Mononuclear cell (primary cell): ENCODE results near the gene ILDR2. TPM values are rescaled to one million over a fixed set of nuclear protein-coding genes. Genes with fewer than 3 reads are reported as not detected.

Experiments
- H3K27me3 ChIP-seq: 2 replicates; pipeline ENCODE4 v1.6.0; 2011; ENCODE audit warnings: low read length, control low read depth; ENCODE audit not compliant: insufficient read depth
- H3K4me1 ChIP-seq: 2 replicates; pipeline ENCODE4 v1.5.1; 2011; ENCODE audit warnings: mild to moderate bottlenecking, low read length, control low read depth; ENCODE audit not compliant: insufficient read depth
- H3K4me3 ChIP-seq: 2 replicates; pipeline ENCODE4 v1.5.1; 2011; ENCODE audit warnings: mild to moderate bottlenecking, low read length, moderate library complexity
- H3K9me3 ChIP-seq: 2 replicates; pipeline ENCODE4 v1.5.1; 2011; ENCODE audit warnings: low read depth, mild to moderate bottlenecking, control low read depth, low read length
- total RNA-seq: library from RNA; depleted of rRNA; stranded (reverse); fragments of >200 nt; gene quantifications from one replicate; pipeline ENCODE4 v1.2.3, GENCODE V29; 2012

Gene ILDR2, protein sequence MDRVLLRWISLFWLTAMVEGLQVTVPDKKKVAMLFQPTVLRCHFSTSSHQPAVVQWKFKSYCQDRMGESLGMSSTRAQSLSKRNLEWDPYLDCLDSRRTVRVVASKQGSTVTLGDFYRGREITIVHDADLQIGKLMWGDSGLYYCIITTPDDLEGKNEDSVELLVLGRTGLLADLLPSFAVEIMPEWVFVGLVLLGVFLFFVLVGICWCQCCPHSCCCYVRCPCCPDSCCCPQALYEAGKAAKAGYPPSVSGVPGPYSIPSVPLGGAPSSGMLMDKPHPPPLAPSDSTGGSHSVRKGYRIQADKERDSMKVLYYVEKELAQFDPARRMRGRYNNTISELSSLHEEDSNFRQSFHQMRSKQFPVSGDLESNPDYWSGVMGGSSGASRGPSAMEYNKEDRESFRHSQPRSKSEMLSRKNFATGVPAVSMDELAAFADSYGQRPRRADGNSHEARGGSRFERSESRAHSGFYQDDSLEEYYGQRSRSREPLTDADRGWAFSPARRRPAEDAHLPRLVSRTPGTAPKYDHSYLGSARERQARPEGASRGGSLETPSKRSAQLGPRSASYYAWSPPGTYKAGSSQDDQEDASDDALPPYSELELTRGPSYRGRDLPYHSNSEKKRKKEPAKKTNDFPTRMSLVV
- 1.5 TPM for total RNA-seq

GRCh38 chr1:166975361-166976129 is at the start of gene ILDR2:
ILDR2 (minus strand) TSS chr1:166975540; CDS start chr1:166975268, 272 bp downstream.
- H3K27me3 ChIP-seq: peaks cover 38% of the 10 kb centered on the region
- peak within 1 kb of the TSS; percentile 54 for H3K4me3 ChIP-seq
- no peaks in the 10 kb centered on the region for H3K9me3 ChIP-seq
- peaks cover 11% of the 10 kb centered on the region for H3K4me1 ChIP-seq

DNA sequence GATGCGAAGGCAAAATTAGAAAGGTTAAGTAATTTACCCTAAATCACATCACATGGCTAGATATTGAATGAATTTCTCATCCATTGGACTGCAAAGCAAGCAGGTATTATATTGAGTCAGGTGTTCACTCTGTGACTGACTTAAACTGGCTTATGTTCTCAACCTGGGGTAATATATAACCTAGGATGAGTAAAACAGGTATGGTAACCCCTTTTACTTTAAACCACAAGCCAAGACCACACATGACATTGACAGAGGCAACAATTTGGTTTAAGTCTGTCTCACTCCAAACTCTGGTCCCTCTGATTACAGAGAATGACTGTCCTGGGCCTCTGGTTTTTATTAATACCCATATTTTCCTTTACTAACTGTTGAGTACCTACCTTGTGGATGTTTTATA is 47.0 kb upstream of the ILDR2 start:
- Histone ChIP-seq H3K4me1 (no peaks in the 10 kb centered on the region), H3K4me3 (no peak overlapping the region), H3K9me3 (no peaks in the 10 kb centered on the region), H3K27me3 (peaks cover 7% of the 10 kb centered on the region)

DNA sequence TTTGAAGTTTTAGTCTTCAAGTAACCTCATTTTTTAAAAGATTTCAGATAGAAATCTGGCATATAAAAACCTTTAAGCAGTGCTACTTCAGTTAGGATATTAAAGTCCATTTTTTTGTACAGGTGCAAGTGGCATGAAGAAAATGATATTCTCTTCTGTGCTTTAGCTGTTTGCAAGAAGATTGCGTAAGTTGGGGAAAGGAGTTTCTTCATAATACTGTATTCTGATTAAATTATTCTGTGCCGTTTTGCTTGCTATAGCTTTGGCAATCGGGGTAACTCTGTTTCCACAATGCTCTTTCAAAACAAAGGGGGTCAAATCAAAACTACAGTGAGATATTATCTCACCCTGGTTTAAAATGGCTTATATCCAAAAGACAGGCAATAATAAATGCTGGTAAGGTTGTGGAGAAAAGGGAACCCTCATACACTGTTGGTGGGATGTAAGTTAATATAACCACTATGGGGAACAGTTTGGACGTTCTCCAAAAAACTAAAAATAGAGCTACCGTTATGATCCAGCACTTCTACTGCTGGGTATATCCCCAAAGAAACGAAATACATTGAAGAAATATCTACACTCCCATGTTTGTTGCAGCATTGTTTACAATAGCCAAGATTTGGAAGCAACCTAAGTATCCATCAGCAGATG is 40.9 kb upstream of the ILDR2 start:
- H3K4me3 ChIP-seq: no peak overlapping the region
- H3K27me3 ChIP-seq: peaks cover 3% of the 10 kb centered on the region
- no peaks in the 10 kb centered on the region for H3K9me3 ChIP-seq
- peaks cover 3% of the 10 kb centered on the region for H3K4me1 ChIP-seq

DNA sequence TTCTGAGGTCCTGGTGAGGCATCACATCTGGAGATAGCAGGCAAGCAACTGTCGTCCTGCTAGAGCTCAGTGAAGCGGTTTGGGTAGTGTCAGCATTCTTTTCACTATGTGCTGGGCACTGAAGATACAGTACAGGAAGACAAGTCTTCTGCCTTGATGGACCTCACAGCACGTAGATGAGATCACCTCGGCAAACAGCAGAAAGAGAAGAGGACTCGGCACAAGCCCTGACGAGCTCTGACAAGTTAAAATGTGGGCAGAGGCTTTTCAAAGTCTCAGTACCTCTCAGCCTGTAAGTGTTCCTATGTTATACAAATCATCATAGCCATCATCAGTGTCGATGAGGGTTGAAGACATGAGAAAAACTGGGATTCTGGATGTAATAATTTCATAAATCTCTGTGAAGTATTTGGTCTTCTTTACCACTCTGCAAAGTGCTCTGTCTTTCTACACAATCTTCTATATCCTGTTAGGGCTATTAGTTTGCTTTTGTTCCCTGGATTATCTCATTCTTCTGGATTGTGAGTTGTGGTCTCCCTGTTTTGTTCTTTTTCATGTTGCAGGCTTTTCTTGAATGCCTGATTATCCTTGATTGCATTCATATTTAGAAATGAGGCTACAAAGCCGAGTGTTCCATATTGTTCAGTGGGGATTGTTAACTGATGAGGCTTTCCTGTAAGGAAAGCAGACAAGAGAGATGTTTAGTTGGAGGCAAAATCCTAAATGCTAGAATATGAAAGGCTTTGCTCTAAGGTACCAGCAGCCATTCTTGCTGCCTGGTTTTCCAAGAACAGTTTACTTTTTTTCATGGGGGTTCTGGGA is 38.0 kb upstream of the ILDR2 start:
- Histone ChIP-seq H3K9me3 (no peaks in the 10 kb centered on the region), H3K4me1 (peaks cover 9% of the 10 kb centered on the region), H3K27me3 (peaks cover 3% of the 10 kb centered on the region), H3K4me3 (no peak overlapping the region)

DNA sequence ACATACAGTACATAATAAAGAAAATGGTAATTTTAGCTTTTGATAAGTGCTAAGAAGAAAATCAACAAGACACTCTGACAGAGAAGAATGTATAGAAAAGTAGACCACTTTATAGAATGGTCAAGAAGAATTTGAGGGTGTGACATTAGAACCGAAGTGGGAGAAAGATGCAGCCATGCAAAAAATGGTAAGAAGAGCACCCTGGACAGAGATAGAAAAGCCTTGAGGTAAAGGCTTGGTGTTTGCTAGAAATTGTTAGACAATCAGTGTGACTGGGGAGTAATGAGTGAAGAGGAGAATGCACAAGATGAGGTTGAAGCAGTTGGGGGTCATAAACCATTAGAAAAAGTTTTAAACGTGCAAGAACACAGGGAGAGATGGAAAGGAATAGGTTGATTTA is 37.2 kb upstream of the ILDR2 start:
- Histone ChIP-seq H3K27me3 (peaks cover 3% of the 10 kb centered on the region), H3K4me1 (peaks cover 9% of the 10 kb centered on the region), H3K9me3 (no peaks in the 10 kb centered on the region), H3K4me3 (no peak overlapping the region)

DNA sequence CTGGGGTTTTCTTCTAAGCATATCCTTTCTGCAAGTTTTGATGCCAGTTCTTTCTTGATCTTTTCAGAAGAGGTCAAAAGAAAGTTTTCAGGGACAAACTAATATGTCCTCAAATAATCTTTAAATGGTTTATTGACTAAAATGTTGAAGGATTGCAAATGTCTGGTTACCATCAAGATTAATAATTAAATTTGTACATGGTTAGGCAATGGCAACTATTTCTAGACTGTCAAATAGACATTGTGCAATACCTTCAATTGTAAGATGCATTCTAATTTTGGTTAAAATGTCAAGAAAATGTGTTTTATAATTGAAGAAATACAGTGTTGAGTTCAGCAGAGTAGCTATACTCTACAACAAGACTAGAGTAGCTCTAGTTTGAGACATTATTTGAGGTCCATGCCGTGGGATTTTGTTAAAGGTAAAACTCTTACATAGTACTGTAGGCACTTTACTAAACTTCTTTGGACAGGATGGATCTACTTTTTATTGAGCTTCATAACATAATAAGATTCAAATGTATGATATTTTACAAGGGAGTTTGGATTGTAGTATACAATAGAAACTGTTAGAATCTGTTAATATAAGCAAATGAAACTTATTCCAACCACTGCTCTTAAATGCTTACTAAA is 36.3 kb upstream of the ILDR2 start:
- Histone ChIP-seq H3K4me1 (peaks cover 9% of the 10 kb centered on the region), H3K4me3 (no peak overlapping the region), H3K9me3 (no peaks in the 10 kb centered on the region), H3K27me3 (peaks cover 3% of the 10 kb centered on the region)

DNA sequence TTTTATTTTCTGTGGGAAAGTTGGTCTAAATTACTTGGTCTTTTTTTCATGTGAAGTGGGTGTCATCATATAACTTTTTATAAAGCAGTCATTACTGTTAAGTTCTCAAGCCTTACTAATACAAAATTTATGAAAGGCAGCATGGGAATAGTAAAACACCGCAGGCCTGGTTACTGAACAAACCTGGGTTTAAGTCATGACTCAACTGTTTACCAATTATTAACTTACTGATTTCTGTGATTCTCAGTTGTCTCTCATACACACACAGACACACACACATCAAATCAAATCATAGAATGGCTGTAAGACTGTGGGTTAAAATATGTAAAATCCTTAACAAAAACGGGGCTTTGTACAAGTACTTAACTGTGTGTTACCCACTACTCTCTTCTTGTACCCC is 28.4 kb upstream of the ILDR2 start:
- Histone ChIP-seq H3K4me1 (no peaks in the 10 kb centered on the region), H3K9me3 (peaks cover 4% of the 10 kb centered on the region), H3K4me3 (no peak overlapping the region), H3K27me3 (no peaks in the 10 kb centered on the region)

- Histone ChIP-seq H3K4me3 (no peak overlapping the region), H3K27me3 (no peaks in the 10 kb centered on the region), H3K4me1 (no peaks in the 10 kb centered on the region), H3K9me3 (peaks cover 4% of the 10 kb centered on the region)
Observed at GRCh38 chr1:167002354-167002753, 27.0 kb upstream of the ILDR2 start.

GRCh38 chr1:167000546-167000945 is 25.2 kb upstream of the ILDR2 start:
- no peaks in the 10 kb centered on the region for H3K4me1 ChIP-seq
- H3K9me3 ChIP-seq: peaks cover 4% of the 10 kb centered on the region
- no peaks in the 10 kb centered on the region for H3K27me3 ChIP-seq
- no peak overlapping the region for H3K4me3 ChIP-seq

GRCh38 chr1:166999500-167000055 is 24.2 kb upstream of the ILDR2 start:
- Histone ChIP-seq H3K4me3 (no peak overlapping the region), H3K9me3 (peaks cover 4% of the 10 kb centered on the region), H3K4me1 (no peaks in the 10 kb centered on the region), H3K27me3 (no peaks in the 10 kb centered on the region)

DNA sequence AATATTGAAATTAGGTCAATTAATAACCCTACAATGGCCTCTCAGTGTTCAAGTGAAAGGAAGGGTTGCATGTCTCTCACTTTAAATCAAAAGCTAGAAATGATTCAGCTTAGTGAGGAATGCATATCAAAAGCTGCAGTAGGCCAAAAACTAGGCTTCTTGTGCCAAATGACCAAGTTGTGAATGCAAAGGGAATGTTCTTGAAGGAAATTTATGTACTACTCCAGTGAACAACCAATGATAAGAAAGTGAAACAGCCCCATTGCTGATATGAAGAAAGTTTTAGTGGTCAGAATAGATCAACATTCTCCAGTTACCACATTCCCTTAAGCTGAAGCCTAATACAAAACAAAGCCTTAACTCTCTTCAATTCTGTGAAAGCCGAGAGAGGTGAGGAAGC is 23.7 kb upstream of the ILDR2 start:
- Histone ChIP-seq H3K4me1 (no peaks in the 10 kb centered on the region), H3K4me3 (no peak overlapping the region), H3K27me3 (no peaks in the 10 kb centered on the region), H3K9me3 (peaks cover 4% of the 10 kb centered on the region)

GRCh38 chr1:166988974-166989515 is 13.7 kb upstream of the ILDR2 start, which contains the start of gene MAEL:
MAEL (plus strand) TSS chr1:166989280; CDS start chr1:166989353, 73 bp downstream.
- Histone ChIP-seq H3K4me1 (no peaks in the 10 kb centered on the region), H3K27me3 (peaks cover 4% of the 10 kb centered on the region), H3K9me3 (no peaks in the 10 kb centered on the region), H3K4me3 (no peak within 1 kb of the TSS)

GRCh38 chr1:166981589-166981988 is 6.2 kb upstream of the ILDR2 start:
- Histone ChIP-seq H3K4me1 (no peaks in the 10 kb centered on the region), H3K27me3 (peaks cover 11% of the 10 kb centered on the region), H3K9me3 (no peaks in the 10 kb centered on the region), H3K4me3 (no peak overlapping the region)
